ENCODE data around the gene SRRM5.

The SRRM5 gene

GRCh38 chr19:43628646-43629326 lies 16.9 kb downstream of the SRRM5 start:
- Histone ChIP-seq H3K27me3 (ENCODE audit: control insufficient read depth, insufficient read depth, low read length) (no peaks in the 10 kb centered on the region), H3K27ac (no peak overlapping the region), H3K36me3 (ENCODE audit: control insufficient read depth, insufficient read depth, low read length) (no peaks in the 10 kb centered on the region), H3K4me1 (peaks cover 6% of the 10 kb centered on the region), H3K9ac (no peak overlapping the region), H3K9me3 (ENCODE audit: control insufficient read depth, low read length) (no peaks in the 10 kb centered on the region), H3K4me2 (ENCODE audit: low read length) (no peak overlapping the region), H3K79me2 (peaks cover 25% of the 10 kb centered on the region), H2AFZ (no peak overlapping the region), H3K4me3 (ENCODE audit: low read depth, low read length) (no peak overlapping the region)
- TF ChIP-seq CTCF (IDR thresholded peaks at IDR 0.05) = no peak

GRCh38 chr19:43631491-43631890 lies 19.6 kb downstream of the SRRM5 start:
- Histone ChIP-seq H3K27ac (no peak overlapping the region), H3K36me3 (ENCODE audit: control insufficient read depth, insufficient read depth, low read length) (no peaks in the 10 kb centered on the region), H3K79me2 (peaks cover 30% of the 10 kb centered on the region), H3K4me2 (ENCODE audit: low read length) (no peak overlapping the region), H3K9me3 (ENCODE audit: control insufficient read depth, low read length) (no peaks in the 10 kb centered on the region), H3K4me3 (ENCODE audit: low read depth, low read length) (no peak overlapping the region), H3K27me3 (ENCODE audit: control insufficient read depth, insufficient read depth, low read length) (no peaks in the 10 kb centered on the region), H3K9ac (no peak overlapping the region), H2AFZ (no peak overlapping the region), H3K4me1 (peaks cover 13% of the 10 kb centered on the region)
- no peak for TF ChIP-seq CTCF (IDR thresholded peaks at IDR 0.05)

GRCh38 chr19:43633520-43633919 lies 21.6 kb downstream of the SRRM5 start:
- Histone ChIP-seq H3K27ac (peak overlapping the region; percentile 32), H3K4me3 (ENCODE audit: low read depth, low read length) (no peak overlapping the region), H3K9me3 (ENCODE audit: control insufficient read depth, low read length) (no peaks in the 10 kb centered on the region), H3K9ac (no peak overlapping the region), H2AFZ (no peak overlapping the region), H3K27me3 (ENCODE audit: control insufficient read depth, insufficient read depth, low read length) (no peaks in the 10 kb centered on the region), H3K36me3 (ENCODE audit: control insufficient read depth, insufficient read depth, low read length) (no peaks in the 10 kb centered on the region), H3K79me2 (peaks cover 26% of the 10 kb centered on the region), H3K4me2 (ENCODE audit: low read length) (no peak overlapping the region), H3K4me1 (peaks cover 13% of the 10 kb centered on the region)
- no peak for TF ChIP-seq CTCF (IDR thresholded peaks at IDR 0.05)

- H3K27ac ChIP-seq = peak overlapping the region; percentile 94
- H3K4me2 ChIP-seq (ENCODE audit: low read length) = peak overlapping the region; percentile 24
- H3K79me2 ChIP-seq = peaks cover 24% of the 10 kb centered on the region
- H3K36me3 ChIP-seq (ENCODE audit: control insufficient read depth, insufficient read depth, low read length) = no peaks in the 10 kb centered on the region
- H3K9ac ChIP-seq = no peak overlapping the region
- H3K27me3 ChIP-seq (ENCODE audit: control insufficient read depth, insufficient read depth, low read length) = no peaks in the 10 kb centered on the region
- H3K4me1 ChIP-seq = peaks cover 13% of the 10 kb centered on the region
- TF ChIP-seq CTCF (IDR thresholded peaks at IDR 0.05) = no peak
- H2AFZ ChIP-seq = no peak overlapping the region
- no peaks in the 10 kb centered on the region for H3K9me3 ChIP-seq (ENCODE audit: control insufficient read depth, low read length)
- peak overlapping the region; percentile 62 for H3K4me3 ChIP-seq (ENCODE audit: low read depth, low read length)
Measured at GRCh38 chr19:43634068-43634467, 22.2 kb downstream of the SRRM5 start.

- peak overlapping the region; percentile 94 for H3K27ac ChIP-seq
- peaks cover 23% of the 10 kb centered on the region for H3K79me2 ChIP-seq
- H3K9ac ChIP-seq = peak overlapping the region; percentile 88
- H3K27me3 ChIP-seq (ENCODE audit: control insufficient read depth, insufficient read depth, low read length) = no peaks in the 10 kb centered on the region
- no peaks in the 10 kb centered on the region for H3K9me3 ChIP-seq (ENCODE audit: control insufficient read depth, low read length)
- peak overlapping the region; percentile 87 for H3K4me2 ChIP-seq (ENCODE audit: low read length)
- peak overlapping the region; percentile 95 for H2AFZ ChIP-seq
- H3K36me3 ChIP-seq (ENCODE audit: control insufficient read depth, insufficient read depth, low read length) = no peaks in the 10 kb centered on the region
- TF ChIP-seq CTCF (IDR thresholded peaks at IDR 0.05) = no peak
- H3K4me1 ChIP-seq = peaks cover 13% of the 10 kb centered on the region
- peak overlapping the region; percentile 62 for H3K4me3 ChIP-seq (ENCODE audit: low read depth, low read length)
Measured at GRCh38 chr19:43634506-43634871, 22.6 kb downstream of the SRRM5 start.

All from parathyroid adenoma (tissue), 2 donors.